Duodenal mucosa (tissue), 2 donors: ENCODE results near the gene PPP2R2B.

Experiments used
- H3K27ac ChIP-seq: one replicate; pipeline ENCODE4 v1.7.0; 2013; ENCODE audit warnings: low read depth, low read length
- H3K27me3 ChIP-seq, 2 donors: one replicate each; pipeline ENCODE4 v1.7.0; 2013; ENCODE audit warnings: low read length in 2 of 2, control low read depth in 1 of 2; ENCODE audit not compliant: insufficient read depth in 2 of 2, control insufficient read depth in 1 of 2
- H3K36me3 ChIP-seq, 2 donors: one replicate each; pipeline ENCODE4 v1.7.0; 2013; ENCODE audit warnings: low read length in 2 of 2, control low read depth in 1 of 2; ENCODE audit not compliant: insufficient read depth in 2 of 2, control insufficient read depth in 1 of 2
- H3K4me1 ChIP-seq, 2 donors: one replicate each; pipeline ENCODE4 v1.7.0; 2013; ENCODE audit warnings: low read length in 2 of 2, control low read depth in 1 of 2; ENCODE audit not compliant: insufficient read depth in 2 of 2, control insufficient read depth in 1 of 2
- H3K4me3 ChIP-seq, 2 donors: one replicate each; pipeline ENCODE4 v1.7.0; 2013; ENCODE audit warnings: low read length in 2 of 2, low read depth in 1 of 2
- H3K9ac ChIP-seq, 2 donors: one replicate each; pipeline ENCODE4 v1.7.0; 2013; ENCODE audit warnings: low read length in 2 of 2, low read depth in 1 of 2
- H3K9me3 ChIP-seq, 2 donors: one replicate each; pipeline ENCODE4 v1.7.0; 2013; ENCODE audit warnings: low read length in 2 of 2, control low read depth in 1 of 2; ENCODE audit not compliant: control insufficient read depth in 1 of 2

The PPP2R2B gene

GRCh38 chr5:146904890-146905289, 26.3 kb upstream of the PPP2R2B start:
- H3K9ac ChIP-seq = no peak overlapping the region
- no peaks in the 10 kb centered on the region for H3K9me3 ChIP-seq
- H3K27ac ChIP-seq = no peak overlapping the region
- no peaks in the 10 kb centered on the region for H3K36me3 ChIP-seq
- H3K27me3 ChIP-seq = no peaks in the 10 kb centered on the region
- no peak overlapping the region for H3K4me3 ChIP-seq
- H3K4me1 ChIP-seq = no peaks in the 10 kb centered on the region

- H3K36me3 ChIP-seq = no peaks in the 10 kb centered on the region
- H3K4me1 ChIP-seq = no peaks in the 10 kb centered on the region
- H3K4me3 ChIP-seq = no peak overlapping the region
- no peak overlapping the region for H3K27ac ChIP-seq
- H3K9ac ChIP-seq = no peak overlapping the region
- no peaks in the 10 kb centered on the region for H3K27me3 ChIP-seq
- no peaks in the 10 kb centered on the region for H3K9me3 ChIP-seq
Observed at GRCh38 chr5:146903789-146904188, 25.2 kb upstream of the PPP2R2B start.

- H3K4me3 ChIP-seq = no peak overlapping the region
- H3K4me1 ChIP-seq = no peaks in the 10 kb centered on the region
- H3K36me3 ChIP-seq = no peaks in the 10 kb centered on the region
- no peaks in the 10 kb centered on the region for H3K9me3 ChIP-seq
- H3K27me3 ChIP-seq = no peaks in the 10 kb centered on the region
- H3K27ac ChIP-seq = no peak overlapping the region
- H3K9ac ChIP-seq = no peak overlapping the region
Observed at GRCh38 chr5:146902471-146902870, 23.9 kb upstream of the PPP2R2B start.

GRCh38 chr5:146897061-146897460, 18.5 kb upstream of the PPP2R2B start:
- H3K9ac ChIP-seq = no peak overlapping the region
- H3K27me3 ChIP-seq = no peaks in the 10 kb centered on the region

DNA sequence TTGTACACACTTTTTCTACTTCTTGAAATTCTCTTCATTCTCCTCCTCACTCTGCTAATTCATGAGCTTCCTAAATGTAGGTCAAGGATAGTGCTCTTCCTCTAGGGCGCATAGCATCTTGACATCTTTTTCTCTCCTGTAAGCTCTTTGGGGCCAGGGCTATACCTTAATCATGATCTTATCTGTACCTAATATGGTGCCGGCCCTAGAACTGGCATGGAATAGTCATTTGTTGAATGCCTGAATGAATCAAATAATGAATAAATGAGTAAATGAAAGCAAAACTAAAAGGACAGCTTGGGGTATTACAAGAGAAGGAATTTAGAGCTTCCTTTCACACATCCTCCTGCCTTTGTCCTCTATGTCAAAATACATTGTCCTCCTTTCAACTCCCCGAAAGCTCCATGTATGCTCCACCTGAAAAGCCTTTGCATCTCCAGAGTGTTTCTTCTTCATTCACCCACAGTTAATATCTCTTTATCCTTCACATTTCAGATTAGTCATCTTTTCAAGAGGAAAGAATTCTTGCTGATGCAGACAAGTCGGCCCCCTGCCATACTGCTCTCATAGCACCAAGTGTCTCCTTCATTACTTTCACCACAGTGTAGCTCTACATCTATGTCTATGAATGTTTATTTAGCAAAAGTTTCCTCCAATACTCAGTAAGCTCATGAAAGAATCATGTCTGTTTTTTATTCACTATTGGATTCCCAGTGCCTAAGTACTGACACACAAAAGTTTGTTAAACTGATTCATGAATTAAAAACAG, 16.4 kb upstream of the PPP2R2B start:
- H3K9ac ChIP-seq = no peak overlapping the region
- H3K36me3 ChIP-seq = no peaks in the 10 kb centered on the region

More at GRCh38 chr5:146897061-146897460, 18.5 kb upstream of the PPP2R2B start:
- no peak overlapping the region for H3K27ac ChIP-seq
- H3K4me1 ChIP-seq = no peaks in the 10 kb centered on the region
- H3K36me3 ChIP-seq = no peaks in the 10 kb centered on the region
- H3K9me3 ChIP-seq = no peaks in the 10 kb centered on the region
- no peak overlapping the region for H3K4me3 ChIP-seq

DNA sequence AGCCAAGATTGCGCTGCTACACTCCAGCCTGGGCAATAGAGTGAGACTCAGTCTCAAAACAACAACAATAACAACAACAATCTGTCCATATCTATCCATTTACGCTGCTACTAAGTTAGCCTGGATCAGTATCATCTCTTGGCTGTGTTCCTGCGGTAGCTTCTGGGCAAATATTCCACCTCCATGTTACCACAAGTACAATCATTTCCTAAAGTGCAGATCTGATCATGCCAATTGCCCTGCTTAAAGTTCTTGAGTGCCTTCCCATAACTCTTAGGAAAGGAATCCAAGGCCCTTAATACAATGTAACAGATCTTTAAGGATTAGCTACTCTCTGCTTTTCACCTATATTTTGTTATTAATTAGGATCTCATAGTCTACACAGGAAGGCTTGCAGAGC, 15.4 kb upstream of the PPP2R2B start:
- Histone ChIP-seq H3K9ac (no peak overlapping the region), H3K4me1 (no peaks in the 10 kb centered on the region), H3K36me3 (no peaks in the 10 kb centered on the region), H3K27ac (no peak overlapping the region), H3K27me3 (no peaks in the 10 kb centered on the region), H3K9me3 (no peaks in the 10 kb centered on the region), H3K4me3 (no peak overlapping the region)

More for the DNA sequence above, 16.4 kb upstream of the PPP2R2B start:
- no peaks in the 10 kb centered on the region for H3K4me1 ChIP-seq
- no peaks in the 10 kb centered on the region for H3K9me3 ChIP-seq
- no peak overlapping the region for H3K4me3 ChIP-seq
- H3K27ac ChIP-seq = no peak overlapping the region
- no peaks in the 10 kb centered on the region for H3K27me3 ChIP-seq

GRCh38 chr5:146892231-146892630, 13.7 kb upstream of the PPP2R2B start:
- Histone ChIP-seq H3K27ac (no peak overlapping the region), H3K4me3 (no peak overlapping the region), H3K36me3 (no peaks in the 10 kb centered on the region), H3K9me3 (no peaks in the 10 kb centered on the region), H3K27me3 (no peaks in the 10 kb centered on the region), H3K9ac (no peak overlapping the region), H3K4me1 (no peaks in the 10 kb centered on the region)

DNA sequence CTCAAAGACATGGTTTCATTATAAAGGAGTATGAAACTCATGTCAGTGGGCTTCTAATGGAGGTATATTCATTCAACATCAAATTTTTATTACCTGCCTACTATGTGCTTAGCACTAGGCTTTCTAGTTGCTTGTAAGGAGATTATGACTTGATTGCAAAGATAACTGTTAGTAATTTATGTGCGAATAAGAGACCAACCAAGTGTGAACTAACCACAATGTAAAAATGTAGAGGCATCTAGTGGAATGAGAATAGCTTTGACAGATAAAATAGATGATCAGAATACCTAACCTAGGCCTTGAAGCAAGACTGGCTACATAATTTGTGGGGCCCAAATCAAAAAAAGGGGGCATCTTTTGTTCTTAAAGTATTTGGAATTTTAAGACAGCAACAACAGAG, 13.0 kb upstream of the PPP2R2B start:
- Histone ChIP-seq H3K4me3 (no peak overlapping the region), H3K27me3 (no peaks in the 10 kb centered on the region), H3K9me3 (no peaks in the 10 kb centered on the region), H3K27ac (no peak overlapping the region), H3K9ac (no peak overlapping the region), H3K36me3 (no peaks in the 10 kb centered on the region), H3K4me1 (no peaks in the 10 kb centered on the region)

- Histone ChIP-seq H3K9me3 (no peaks in the 10 kb centered on the region), H3K4me3 (no peak overlapping the region), H3K36me3 (no peaks in the 10 kb centered on the region), H3K4me1 (no peaks in the 10 kb centered on the region), H3K9ac (no peak overlapping the region), H3K27me3 (no peaks in the 10 kb centered on the region), H3K27ac (no peak overlapping the region)
Observed at GRCh38 chr5:146890731-146891440, 12.3 kb upstream of the PPP2R2B start.

GRCh38 chr5:146890066-146890465, 11.5 kb upstream of the PPP2R2B start:
- Histone ChIP-seq H3K4me1 (no peaks in the 10 kb centered on the region), H3K27me3 (no peaks in the 10 kb centered on the region), H3K9ac (no peak overlapping the region), H3K27ac (no peak overlapping the region), H3K36me3 (no peaks in the 10 kb centered on the region), H3K9me3 (no peaks in the 10 kb centered on the region), H3K4me3 (no peak overlapping the region)
